OCI-LY7 (cell line): ENCODE measurements around the gene ZBTB37. TPM values are rescaled to one million over a fixed set of nuclear protein-coding genes. Genes with fewer than 3 reads are reported as not detected.

Experiments used
- BruUV-seq: library from RNA; stranded (reverse); fragments of 400-500 nt; replicated peaks from 2 replicates; lab custom pipeline; 2021; lab: Mats Ljungman, UMichigan
- CTCF ChIA-PET: fragments of 300-600 bp; sonication (Branson Sonifier 250); formaldehyde crosslinking; loops from one replicate; lab custom pipeline; 2022; ENCODE audit warnings: antibody characterized with exemption; ENCODE audit not compliant: unreplicated experiment; lab: Charles Lee
- POLR2A ChIA-PET: fragments of 300-600 bp; sonication (Branson Sonifier 250); formaldehyde crosslinking; loops from one replicate; lab custom pipeline; 2022; ENCODE audit warnings: antibody characterized with exemption; lab: Charles Lee
- DNase-seq: peaks from one replicate; pipeline ENCODE4 v3.0.0-alpha.2; 2015; ENCODE audit warnings: low spot score
- H2AFZ ChIP-seq: fragments of 200-600 bp; sonication (generic), shearing (Covaris generic); 2 replicates; pipeline ENCODE4 v1.6.1; 2014; ENCODE audit warnings: mild to moderate bottlenecking, antibody characterized with exemption, low read length, moderate library complexity
- H3K27ac ChIP-seq: fragments of 200-600 bp; sonication (generic); 2 replicates; pipeline ENCODE4 v1.5.1; 2014; ENCODE audit warnings: mixed run types, low read depth, mild to moderate bottlenecking, moderate library complexity, low read length, inconsistent platforms; ENCODE audit not compliant: poor library complexity, severe bottlenecking
- H3K36me3 ChIP-seq: fragments of 200-600 bp; sonication (generic); 2 replicates; pipeline ENCODE4 v1.6.1; 2014; ENCODE audit warnings: mild to moderate bottlenecking, antibody characterized with exemption, low read length, moderate library complexity, mixed read lengths; ENCODE audit not compliant: insufficient read depth
- H3K4me1 ChIP-seq: fragments of 200-600 bp; sonication (generic); 2 replicates; pipeline ENCODE4 v1.5.1; 2014; ENCODE audit warnings: mild to moderate bottlenecking, low read length; ENCODE audit not compliant: insufficient read depth, poor library complexity, severe bottlenecking
- H3K4me2 ChIP-seq: fragments of 200-600 bp; sonication (generic); 2 replicates; pipeline ENCODE4 v1.6.1; 2014; ENCODE audit warnings: mild to moderate bottlenecking, low read length
- H3K4me3 ChIP-seq: fragments of 200-600 bp; sonication (generic); 2 replicates; pipeline ENCODE4 v1.5.1; 2014; ENCODE audit warnings: mild to moderate bottlenecking, low read depth, low read length; ENCODE audit not compliant: poor library complexity, severe bottlenecking
- H3K79me2 ChIP-seq: fragments of 200-600 bp; sonication (generic); 2 replicates; pipeline ENCODE4 v1.6.1; 2016; ENCODE audit warnings: low read depth, mild to moderate bottlenecking, low read length, moderate library complexity, mixed read lengths; ENCODE audit not compliant: insufficient read depth
- H3K9me2 ChIP-seq: fragments of 200-600 bp; sonication (generic); 2 replicates; pipeline ENCODE4 v1.6.1; 2016; ENCODE audit warnings: mild to moderate bottlenecking, low read length, mixed read lengths; ENCODE audit not compliant: insufficient read depth
- H3K9me3 ChIP-seq: fragments of 200-600 bp; sonication (generic); 2 replicates; pipeline ENCODE4 v1.6.1; 2014; ENCODE audit warnings: mild to moderate bottlenecking, mixed run types, low read length, mixed read lengths
- H4K20me1 ChIP-seq: fragments of 200-600 bp; sonication (generic); 2 replicates; pipeline ENCODE4 v1.6.1; 2014; ENCODE audit warnings: mild to moderate bottlenecking, antibody characterized with exemption, low read length, moderate library complexity, mixed read lengths; ENCODE audit not compliant: insufficient read depth
- EZH2phosphoT487 ChIP-seq: fragments of 200-600 bp; sonication (generic); IDR thresholded peaks from 2 replicates; pipeline ENCODE4 v1.6.1; 2018; ENCODE audit warnings: low read depth, borderline replicate concordance, mild to moderate bottlenecking, mixed run types, antibody characterized with exemption, low read length, moderate library complexity, mixed read lengths
- intact Hi-C: fragments of 100-400 bp; cut with micrococcal nuclease; formaldehyde crosslinking; loops from one replicate; pipeline ENCODE4 v1.10.0; 2022; ENCODE audit not compliant: unreplicated experiment
- total RNA-seq, 2 experiments: library from RNA; depleted of rRNA in 1 of 2; stranded (reverse); fragments of >200 nt in 1 of 2; shearing (Covaris generic) in 1 of 2; gene quantifications; 2 replicates each; pipeline ENCODE4 v1.2.3, GENCODE V29; 2014 to 2022
- TF ChIP-seq, protein P1 (sequence below): fragments of 200-600 bp; sonication (generic); conservative IDR thresholded peaks from 2 replicates; pipeline ENCODE4 v1.5.1; 2014; ENCODE audit warnings: mild to moderate bottlenecking, antibody characterized with exemption, low read length, moderate library complexity, mixed read lengths

Gene ZBTB37
- total RNA-seq, 2 experiments from 2014 or later, result 10.9 to 23.7 TPM

- CTCF ChIA-PET, result no interaction called here
- BruUV-seq, result no TSS peak
- Histone ChIP-seq H3K4me2 (peak overlapping the region; percentile 93), H2AFZ (no peak overlapping the region), H3K27ac (peak overlapping the region; percentile 91), H3K36me3 (peaks cover 90% of the 10 kb centered on the region), H4K20me1 (peaks cover 41% of the 10 kb centered on the region), H3K79me2 (peaks cover 45% of the 10 kb centered on the region), H3K4me3 (peak overlapping the region; percentile 98), H3K9me3 (no peaks in the 10 kb centered on the region), H3K4me1 (peaks cover 40% of the 10 kb centered on the region), H3K9me2 (no peaks in the 10 kb centered on the region)
- POLR2A ChIA-PET, result interaction anchor here (0.6 to 1.0 kb wide), 2 partner anchors 34 to 190 kb away, joined by 3 to 5 read pairs; no protein-coding TSS in a partner anchor
- intact Hi-C loops, result no loop called here
- peak; percentile 22 for DNase-seq
- TF ChIP-seq, protein P1, sequence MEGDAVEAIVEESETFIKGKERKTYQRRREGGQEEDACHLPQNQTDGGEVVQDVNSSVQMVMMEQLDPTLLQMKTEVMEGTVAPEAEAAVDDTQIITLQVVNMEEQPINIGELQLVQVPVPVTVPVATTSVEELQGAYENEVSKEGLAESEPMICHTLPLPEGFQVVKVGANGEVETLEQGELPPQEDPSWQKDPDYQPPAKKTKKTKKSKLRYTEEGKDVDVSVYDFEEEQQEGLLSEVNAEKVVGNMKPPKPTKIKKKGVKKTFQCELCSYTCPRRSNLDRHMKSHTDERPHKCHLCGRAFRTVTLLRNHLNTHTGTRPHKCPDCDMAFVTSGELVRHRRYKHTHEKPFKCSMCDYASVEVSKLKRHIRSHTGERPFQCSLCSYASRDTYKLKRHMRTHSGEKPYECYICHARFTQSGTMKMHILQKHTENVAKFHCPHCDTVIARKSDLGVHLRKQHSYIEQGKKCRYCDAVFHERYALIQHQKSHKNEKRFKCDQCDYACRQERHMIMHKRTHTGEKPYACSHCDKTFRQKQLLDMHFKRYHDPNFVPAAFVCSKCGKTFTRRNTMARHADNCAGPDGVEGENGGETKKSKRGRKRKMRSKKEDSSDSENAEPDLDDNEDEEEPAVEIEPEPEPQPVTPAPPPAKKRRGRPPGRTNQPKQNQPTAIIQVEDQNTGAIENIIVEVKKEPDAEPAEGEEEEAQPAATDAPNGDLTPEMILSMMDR, result no peak
- no peak for TF ChIP-seq EZH2phosphoT487
These were observed 5.4 kb upstream of the ZBTB37 start for GRCh38 chr1:173862769-173863223.

DNA sequence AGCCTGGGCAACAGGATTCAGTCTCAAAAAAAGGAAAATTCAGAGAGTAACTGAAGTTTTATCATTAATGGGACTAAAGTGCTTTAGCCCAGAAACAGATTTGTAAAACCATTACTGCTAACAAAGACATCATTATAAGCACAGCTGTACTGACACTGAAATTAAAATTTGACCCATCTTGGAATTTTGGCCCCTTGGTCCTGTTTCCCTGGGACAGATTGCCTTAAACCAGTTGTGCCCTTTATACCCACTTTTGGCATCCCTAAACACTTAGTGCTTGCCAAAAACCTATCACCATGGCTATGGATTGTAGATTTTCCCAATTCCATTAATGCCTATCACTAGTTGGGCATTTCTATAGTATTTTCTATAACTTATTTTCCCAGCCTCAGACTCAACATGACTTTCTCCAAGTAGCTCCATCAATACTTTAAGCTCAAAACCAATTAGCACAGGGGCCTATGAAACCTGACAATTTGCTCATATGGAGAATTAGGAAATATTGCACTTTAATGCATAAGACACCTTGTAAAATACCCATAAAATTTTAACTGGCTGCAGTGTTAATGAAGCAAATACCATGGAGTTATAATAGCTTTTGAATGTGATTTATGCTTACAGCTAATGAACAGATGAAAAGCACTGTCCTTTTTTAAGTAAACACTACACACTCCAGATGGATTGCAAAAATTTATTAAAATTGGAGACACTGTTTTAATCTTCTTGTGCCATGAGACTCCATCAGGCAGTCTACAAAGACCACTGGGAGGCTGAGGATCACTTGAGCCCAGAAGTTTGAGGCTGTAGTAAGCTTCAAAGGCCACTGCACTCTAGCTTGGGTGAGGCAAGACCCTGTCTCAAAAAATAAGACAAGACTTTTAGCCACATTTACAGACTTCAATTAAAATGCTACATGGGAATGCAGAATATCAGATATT lies 4.7 kb upstream of the ZBTB37 start:
- Histone ChIP-seq H3K4me3 (peak overlapping the region; percentile 98), H3K4me1 (peaks cover 40% of the 10 kb centered on the region), H3K36me3 (peaks cover 83% of the 10 kb centered on the region), H4K20me1 (peaks cover 41% of the 10 kb centered on the region), H3K4me2 (peak overlapping the region; percentile 93), H2AFZ (no peak overlapping the region), H3K9me3 (no peaks in the 10 kb centered on the region), H3K27ac (peak overlapping the region; percentile 91), H3K9me2 (no peaks in the 10 kb centered on the region), H3K79me2 (peaks cover 45% of the 10 kb centered on the region)
- no TSS peak for BruUV-seq
- peak; percentile 20 for DNase-seq
- ChIA-PET POLR2A (interaction anchor here (0.6 to 1.2 kb wide), 6 partner anchors 12 to 190 kb away, joined by 3 to 4 read pairs (median 3); partner anchors contain the start of gene KLHL20), CTCF (no interaction called here)
- no peak for TF ChIP-seq EZH2phosphoT487
- TF ChIP-seq, protein P1, result no peak
- intact Hi-C loops, result no loop called here
